T-helper 2 cell treated with Interferon-gamma antibody and Interleukin-4, amounts not matched to agents 5 μg/mL and 100 μg/mL, for 36 hours (primary cell): Measurements from ENCODE around the gene PPM1L.

Experiments used
- DNase-seq: peaks from one replicate; pipeline ENCODE4 v3.0.0; 2021; ENCODE audit warnings: low spot score
- H3K27ac Mint-ChIP-seq: one replicate; pipeline ENCODE4 v1.8.0; 2021; ENCODE audit warnings: mild to moderate bottlenecking, mixed read lengths
- H3K27me3 Mint-ChIP-seq: one replicate; pipeline ENCODE4 v1.8.0; 2021; ENCODE audit warnings: low read depth, mixed read lengths
- H3K36me3 Mint-ChIP-seq: one replicate; pipeline ENCODE4 v1.8.0; 2021; ENCODE audit warnings: low read depth, mixed read lengths
- H3K4me1 Mint-ChIP-seq: one replicate; pipeline ENCODE4 v1.8.0; 2021; ENCODE audit warnings: low read depth, mixed read lengths
- H3K4me3 Mint-ChIP-seq: one replicate; pipeline ENCODE4 v1.8.0; 2022; ENCODE audit warnings: mild to moderate bottlenecking, moderate library complexity, mixed read lengths
- H3K9me3 Mint-ChIP-seq: one replicate; pipeline ENCODE4 v1.8.0; 2021; ENCODE audit warnings: mixed read lengths

PPM1L gene

GRCh38 chr3:160924776-160925175, 168.7 kb downstream of the PPM1L start:
- peaks cover 3% of the 10 kb centered on the region for H3K27me3 Mint-ChIP-seq
- H3K27ac Mint-ChIP-seq, result no peak overlapping the region
- no peaks in the 10 kb centered on the region for H3K36me3 Mint-ChIP-seq
- H3K4me1 Mint-ChIP-seq, result no peaks in the 10 kb centered on the region
- no peak overlapping the region for H3K4me3 Mint-ChIP-seq
- H3K9me3 Mint-ChIP-seq, result no peaks in the 10 kb centered on the region
- no peak for DNase-seq

GRCh38 chr3:160927620-160928019, 171.6 kb downstream of the PPM1L start:
- no peak overlapping the region for H3K27ac Mint-ChIP-seq
- no peaks in the 10 kb centered on the region for H3K36me3 Mint-ChIP-seq
- DNase-seq, result no peak
- H3K27me3 Mint-ChIP-seq, result peaks cover 23% of the 10 kb centered on the region
- H3K4me1 Mint-ChIP-seq, result no peaks in the 10 kb centered on the region
- H3K9me3 Mint-ChIP-seq, result no peaks in the 10 kb centered on the region
- no peak overlapping the region for H3K4me3 Mint-ChIP-seq

- H3K4me1 Mint-ChIP-seq, result no peaks in the 10 kb centered on the region
- H3K4me3 Mint-ChIP-seq, result no peak overlapping the region
- no peaks in the 10 kb centered on the region for H3K9me3 Mint-ChIP-seq
- H3K36me3 Mint-ChIP-seq, result no peaks in the 10 kb centered on the region
- no peak overlapping the region for H3K27ac Mint-ChIP-seq
- DNase-seq, result no peak
- peaks cover 23% of the 10 kb centered on the region for H3K27me3 Mint-ChIP-seq
Observed at GRCh38 chr3:160928183-160928726, 172.2 kb downstream of the PPM1L start.

- no peaks in the 10 kb centered on the region for H3K4me1 Mint-ChIP-seq
- H3K36me3 Mint-ChIP-seq, result no peaks in the 10 kb centered on the region
- no peaks in the 10 kb centered on the region for H3K9me3 Mint-ChIP-seq
- no peak overlapping the region for H3K27ac Mint-ChIP-seq
- peaks cover 21% of the 10 kb centered on the region for H3K27me3 Mint-ChIP-seq
- no peak for DNase-seq
- no peak overlapping the region for H3K4me3 Mint-ChIP-seq
Observed at GRCh38 chr3:160929595-160929994, 173.6 kb downstream of the PPM1L start.

GRCh38 chr3:160931474-160931873, 175.4 kb downstream of the PPM1L start:
- H3K27me3 Mint-ChIP-seq, result peaks cover 21% of the 10 kb centered on the region
- no peaks in the 10 kb centered on the region for H3K36me3 Mint-ChIP-seq
- no peaks in the 10 kb centered on the region for H3K4me1 Mint-ChIP-seq

GRCh38 chr3:160935413-160936095, 179.5 kb downstream of the PPM1L start:
- Mint-ChIP-seq H3K36me3 (no peaks in the 10 kb centered on the region), H3K4me3 (no peak overlapping the region), H3K9me3 (no peaks in the 10 kb centered on the region), H3K27me3 (peaks cover 16% of the 10 kb centered on the region), H3K27ac (no peak overlapping the region), H3K4me1 (no peaks in the 10 kb centered on the region)
- DNase-seq, result no peak

More at GRCh38 chr3:160931474-160931873, 175.4 kb downstream of the PPM1L start:
- Mint-ChIP-seq H3K9me3 (no peaks in the 10 kb centered on the region), H3K27ac (no peak overlapping the region), H3K4me3 (no peak overlapping the region)
- DNase-seq, result no peak

GRCh38 chr3:160941885-160942494, 186.0 kb downstream of the PPM1L start:
- DNase-seq, result peak; percentile 24
- Mint-ChIP-seq H3K4me3 (no peak overlapping the region), H3K36me3 (no peaks in the 10 kb centered on the region), H3K27ac (no peak overlapping the region), H3K9me3 (no peaks in the 10 kb centered on the region), H3K4me1 (peaks cover 3% of the 10 kb centered on the region), H3K27me3 (peaks cover 5% of the 10 kb centered on the region)

- H3K27ac Mint-ChIP-seq, result no peak overlapping the region
- no peak overlapping the region for H3K4me3 Mint-ChIP-seq
- H3K9me3 Mint-ChIP-seq, result no peaks in the 10 kb centered on the region
- H3K4me1 Mint-ChIP-seq, result peaks cover 3% of the 10 kb centered on the region
- H3K27me3 Mint-ChIP-seq, result peaks cover 5% of the 10 kb centered on the region
- H3K36me3 Mint-ChIP-seq, result no peaks in the 10 kb centered on the region
- DNase-seq, result no peak
Observed at GRCh38 chr3:160943996-160944395, 188.0 kb downstream of the PPM1L start.

- Mint-ChIP-seq H3K27ac (no peak overlapping the region), H3K9me3 (no peaks in the 10 kb centered on the region), H3K4me3 (no peak overlapping the region), H3K27me3 (peaks cover 9% of the 10 kb centered on the region), H3K36me3 (no peaks in the 10 kb centered on the region), H3K4me1 (peaks cover 9% of the 10 kb centered on the region)
- DNase-seq, result no peak
Observed at GRCh38 chr3:160945336-160945735, 189.3 kb downstream of the PPM1L start.

GRCh38 chr3:160948273-160948672, 192.2 kb downstream of the PPM1L start:
- H3K4me3 Mint-ChIP-seq, result no peak overlapping the region
- H3K36me3 Mint-ChIP-seq, result no peaks in the 10 kb centered on the region
- no peaks in the 10 kb centered on the region for H3K9me3 Mint-ChIP-seq
- H3K4me1 Mint-ChIP-seq, result peaks cover 6% of the 10 kb centered on the region
- no peak overlapping the region for H3K27ac Mint-ChIP-seq
- H3K27me3 Mint-ChIP-seq, result peaks cover 13% of the 10 kb centered on the region
- no peak for DNase-seq

GRCh38 chr3:160949460-160949859, 193.4 kb downstream of the PPM1L start:
- no peak for DNase-seq
- no peaks in the 10 kb centered on the region for H3K36me3 Mint-ChIP-seq
- no peaks in the 10 kb centered on the region for H3K9me3 Mint-ChIP-seq
- peaks cover 6% of the 10 kb centered on the region for H3K4me1 Mint-ChIP-seq
- no peak overlapping the region for H3K4me3 Mint-ChIP-seq
- H3K27me3 Mint-ChIP-seq, result peaks cover 10% of the 10 kb centered on the region
- H3K27ac Mint-ChIP-seq, result no peak overlapping the region

GRCh38 chr3:160950542-160950941, 194.5 kb downstream of the PPM1L start:
- Mint-ChIP-seq H3K4me3 (no peak overlapping the region), H3K27me3 (peaks cover 10% of the 10 kb centered on the region), H3K9me3 (no peaks in the 10 kb centered on the region), H3K4me1 (peaks cover 6% of the 10 kb centered on the region), H3K27ac (no peak overlapping the region), H3K36me3 (no peaks in the 10 kb centered on the region)
- no peak for DNase-seq

GRCh38 chr3:160950954-160951353, 194.9 kb downstream of the PPM1L start:
- Mint-ChIP-seq H3K36me3 (no peaks in the 10 kb centered on the region), H3K4me3 (no peak overlapping the region), H3K27me3 (peaks cover 10% of the 10 kb centered on the region), H3K9me3 (no peaks in the 10 kb centered on the region), H3K4me1 (peaks cover 6% of the 10 kb centered on the region), H3K27ac (no peak overlapping the region)
- DNase-seq, result no peak

GRCh38 chr3:160951642-160952487, 195.8 kb downstream of the PPM1L start:
- Mint-ChIP-seq H3K9me3 (no peaks in the 10 kb centered on the region), H3K4me3 (no peak overlapping the region), H3K27me3 (peaks cover 10% of the 10 kb centered on the region), H3K36me3 (no peaks in the 10 kb centered on the region), H3K4me1 (peaks cover 6% of the 10 kb centered on the region), H3K27ac (no peak overlapping the region)
- DNase-seq, result no peak
